Measurements from ENCODE around the gene MRPS9.

The MRPS9 gene

GRCh38 chr2:105130546-105130945 lies 92.7 kb downstream of the MRPS9 start:
- H3K27ac ChIP-seq = no peak overlapping the region
- TF ChIP-seq ZFX (IDR thresholded peaks at IDR 0.05) (no peak), CTCF (conservative IDR thresholded peaks at IDR 0.05) (no peak)

GRCh38 chr2:105134081-105134480 lies 96.2 kb downstream of the MRPS9 start:
- TF ChIP-seq CTCF (conservative IDR thresholded peaks at IDR 0.05) = no peak
- no peak for TF ChIP-seq ZFX (IDR thresholded peaks at IDR 0.05)
- no peak overlapping the region for H3K27ac ChIP-seq

GRCh38 chr2:105135436-105135835 lies 97.6 kb downstream of the MRPS9 start:
- no peak for TF ChIP-seq CTCF (conservative IDR thresholded peaks at IDR 0.05)
- no peak for TF ChIP-seq ZFX (IDR thresholded peaks at IDR 0.05)
- H3K27ac ChIP-seq = no peak overlapping the region

- H3K27ac ChIP-seq = no peak overlapping the region
- TF ChIP-seq ZFX (IDR thresholded peaks at IDR 0.05) (no peak), CTCF (conservative IDR thresholded peaks at IDR 0.05) (no peak)
These were observed 98.5 kb downstream of the MRPS9 start for GRCh38 chr2:105136394-105136793.

GRCh38 chr2:105138643-105139042 lies 100.8 kb downstream of the MRPS9 start:
- H3K27ac ChIP-seq = no peak overlapping the region; the same call in 1 of the 2 replicates

GRCh38 chr2:105139556-105140239 lies 101.8 kb downstream of the MRPS9 start:
- TF ChIP-seq ZFX (IDR thresholded peaks at IDR 0.05) (no peak), CTCF (conservative IDR thresholded peaks at IDR 0.05) (no peak)

More at GRCh38 chr2:105138643-105139042, 100.8 kb downstream of the MRPS9 start:
- TF ChIP-seq CTCF (conservative IDR thresholded peaks at IDR 0.05) = no peak
- no peak for TF ChIP-seq ZFX (IDR thresholded peaks at IDR 0.05)

GRCh38 chr2:105140240-105140568 lies 102.3 kb downstream of the MRPS9 start:
- no peak for TF ChIP-seq ZFX (IDR thresholded peaks at IDR 0.05)
- TF ChIP-seq CTCF (conservative IDR thresholded peaks at IDR 0.05) = no peak

More at GRCh38 chr2:105139556-105140239, 101.8 kb downstream of the MRPS9 start:
- H3K27ac ChIP-seq = no peak overlapping the region

More at GRCh38 chr2:105140240-105140568, 102.3 kb downstream of the MRPS9 start:
- no peak overlapping the region for H3K27ac ChIP-seq
